SK-N-SH treated with all-trans-retinoic acid at 6 μM for 48 hours (cell line): Measurements from ENCODE around the gene SCRN1.

ENCODE experiments used
- ATAC-seq: fragments of 200-7000 bp; cut with Tn5 transposase; 3 replicates; pipeline ENCODE4 v1.9.1; 2020; ENCODE audit warnings: mild to moderate bottlenecking, moderate library complexity
- ARNTL ChIP-seq: fragments of 450-650 bp; formaldehyde crosslinking; IDR thresholded peaks from 2 replicates; pipeline ENCODE4 v1.5.0; 2020; ENCODE audit warnings: low read depth, mild to moderate bottlenecking, moderate library complexity, borderline replicate concordance
- CREB5 ChIP-seq: fragments of 250-450 bp; sonication (Bioruptor Pico); IDR thresholded peaks from 2 replicates; pipeline ENCODE4 v1.5.1; 2020; ENCODE audit warnings: low read depth, mild to moderate bottlenecking, moderate library complexity
- CSDC2 ChIP-seq: fragments of 250-450 bp; sonication (Bioruptor Pico); IDR thresholded peaks from 2 replicates; pipeline ENCODE4 v1.5.0; 2020; ENCODE audit warnings: mild to moderate bottlenecking, moderate library complexity
- CSRNP3 ChIP-seq: fragments of 250-450 bp; sonication (Bioruptor Pico); IDR thresholded peaks from 2 replicates; pipeline ENCODE4 v1.5.1; 2021; ENCODE audit warnings: mild to moderate bottlenecking, moderate library complexity
- ESRRG ChIP-seq: fragments of 250-450 bp; sonication (Bioruptor Pico); IDR thresholded peaks from 2 replicates; pipeline ENCODE4 v1.6.1; 2021; ENCODE audit warnings: mild to moderate bottlenecking
- PATZ1 ChIP-seq: fragments of 250-450 bp; sonication (Bioruptor Pico); IDR thresholded peaks from 2 replicates; pipeline ENCODE4 v1.8.0; 2020; ENCODE audit warnings: mild to moderate bottlenecking, moderate library complexity, borderline replicate concordance
- POU6F1 ChIP-seq: fragments of 250-450 bp; sonication (Bioruptor Pico); IDR thresholded peaks from 2 replicates; pipeline ENCODE4 v1.8.0; 2021; ENCODE audit warnings: low read depth, mild to moderate bottlenecking, moderate library complexity, borderline replicate concordance
- SNAI2 ChIP-seq: fragments of 250-450 bp; sonication (Bioruptor Pico); IDR thresholded peaks from 2 replicates; pipeline ENCODE4 v1.5.0; 2020; ENCODE audit warnings: mild to moderate bottlenecking, moderate library complexity
- TCF4 ChIP-seq: fragments of 250-450 bp; sonication (Bioruptor Pico); IDR thresholded peaks from 2 replicates; pipeline ENCODE4 v1.8.0; 2021; ENCODE audit warnings: mild to moderate bottlenecking, moderate library complexity, borderline replicate concordance
- TOX ChIP-seq: fragments of 250-450 bp; sonication (Bioruptor Pico); IDR thresholded peaks from 2 replicates; pipeline ENCODE4 v1.8.0; 2021; ENCODE audit warnings: mild to moderate bottlenecking, moderate library complexity, borderline replicate concordance
- TSHZ2 ChIP-seq: fragments of 250-450 bp; sonication (Bioruptor Pico); IDR thresholded peaks from 2 replicates; pipeline ENCODE4 v1.5.0; 2020; ENCODE audit warnings: mild to moderate bottlenecking, moderate library complexity
- ZFP3 ChIP-seq: fragments of 250-450 bp; sonication (Bioruptor Pico); IDR thresholded peaks from 2 replicates; pipeline ENCODE4 v1.5.0; 2020; ENCODE audit warnings: mild to moderate bottlenecking, moderate library complexity
- ZNF565 ChIP-seq: fragments of 450-650 bp; formaldehyde crosslinking; conservative IDR thresholded peaks from 2 replicates; pipeline ENCODE4 v1.5.0; 2020; ENCODE audit warnings: low read depth, mild to moderate bottlenecking, moderate library complexity
- ZNF70 ChIP-seq: fragments of 450-650 bp; formaldehyde crosslinking; IDR thresholded peaks from 2 replicates; pipeline ENCODE4 v1.5.0; 2020; ENCODE audit warnings: mild to moderate bottlenecking, moderate library complexity
- ZNF8 ChIP-seq: fragments of 450-650 bp; formaldehyde crosslinking; IDR thresholded peaks from 2 replicates; pipeline ENCODE4 v1.5.0; 2020; ENCODE audit warnings: mild to moderate bottlenecking, moderate library complexity

SCRN1 gene

GRCh38 chr7:29885626-29886025 is 104.0 kb downstream of the SCRN1 start:
- TF ChIP-seq TCF4 (CRISPR knock-in tag) = peak; percentile 31; the same call in 1 of the 2 replicates
- TF ChIP-seq ZNF565 = no peak
- TF ChIP-seq, all 23 proteins: peak for 1
- ATAC-seq = no peak

- no peak for ATAC-seq
- TF ChIP-seq ARNTL (CRISPR knock-in tag) (no peak), ZFP3 (CRISPR knock-in tag) (no peak)
These were observed 105.0 kb downstream of the SCRN1 start for GRCh38 chr7:29884399-29885272.

GRCh38 chr7:29883462-29884398 is 105.9 kb downstream of the SCRN1 start:
- ATAC-seq = no peak
- TF ChIP-seq TOX (CRISPR knock-in tag) = no peak
- TF ChIP-seq TSHZ2 (CRISPR knock-in tag) = no peak
- no peak for TF ChIP-seq ZNF8 (CRISPR knock-in tag)
- TF ChIP-seq ZFP3 (CRISPR knock-in tag) = no peak
- TF ChIP-seq CSDC2 (CRISPR knock-in tag) = no peak
- no peak for TF ChIP-seq ARNTL (CRISPR knock-in tag)
- TF ChIP-seq TCF4 (CRISPR knock-in tag) = no peak
- no peak for TF ChIP-seq SNAI2 (CRISPR knock-in tag)
- no peak for TF ChIP-seq PATZ1 (CRISPR knock-in tag)
- TF ChIP-seq CREB5 (CRISPR knock-in tag) = no peak
- TF ChIP-seq ESRRG (CRISPR knock-in tag) = no peak
- no peak for TF ChIP-seq ZNF70
- no peak for TF ChIP-seq CSRNP3

- no peak for TF ChIP-seq POU6F1 (CRISPR knock-in tag)
- no peak for TF ChIP-seq SNAI2 (CRISPR knock-in tag)
- TF ChIP-seq ZNF70 = no peak
- TF ChIP-seq, all 23 proteins: peak for 0
- no peak for ATAC-seq
These were observed 107.1 kb downstream of the SCRN1 start for GRCh38 chr7:29882481-29882880.
